NCI-H82 treated with DMSO at 0.1 percent for 48 hours (cell line): Measurements from ENCODE around the gene HPSE2.
"Not testable (repeated sequence)": the region's sequence is repeated elsewhere in the genome, so short reads cannot be mapped to it uniquely, and the experiment has no call there.

Experiments used
- DNase-seq: peaks from one replicate; lab custom pipeline; 2025; ENCODE audit not compliant: unreplicated experiment; lab: John Stamatoyannopoulos, UW

The HPSE2 gene

GRCh38 chr10:98577168-98577567, 658.5 kb downstream of the HPSE2 start:
- no peak for DNase-seq

GRCh38 chr10:98576096-98576495, 659.6 kb downstream of the HPSE2 start:
- DNase-seq: no peak

DNA sequence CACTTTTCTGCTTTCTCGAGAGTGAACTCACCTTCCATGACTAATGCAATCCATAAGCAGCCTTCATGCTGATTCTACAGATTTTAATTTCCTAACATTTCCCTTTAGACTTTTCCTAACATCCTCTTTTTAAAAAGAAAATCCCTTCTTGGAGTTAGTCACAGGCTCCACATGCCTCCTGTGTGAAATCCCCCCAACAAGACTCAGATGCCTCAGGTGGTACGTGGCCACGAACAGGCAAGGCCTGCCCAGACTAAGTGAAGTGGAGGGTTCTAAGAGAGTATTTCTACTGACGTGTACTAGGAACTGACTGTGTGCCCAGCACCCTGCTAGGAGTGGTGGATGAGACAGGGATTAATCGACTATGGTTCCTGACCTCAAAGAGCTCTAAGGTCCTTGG, 663.1 kb downstream of the HPSE2 start:
- no peak for DNase-seq

DNA sequence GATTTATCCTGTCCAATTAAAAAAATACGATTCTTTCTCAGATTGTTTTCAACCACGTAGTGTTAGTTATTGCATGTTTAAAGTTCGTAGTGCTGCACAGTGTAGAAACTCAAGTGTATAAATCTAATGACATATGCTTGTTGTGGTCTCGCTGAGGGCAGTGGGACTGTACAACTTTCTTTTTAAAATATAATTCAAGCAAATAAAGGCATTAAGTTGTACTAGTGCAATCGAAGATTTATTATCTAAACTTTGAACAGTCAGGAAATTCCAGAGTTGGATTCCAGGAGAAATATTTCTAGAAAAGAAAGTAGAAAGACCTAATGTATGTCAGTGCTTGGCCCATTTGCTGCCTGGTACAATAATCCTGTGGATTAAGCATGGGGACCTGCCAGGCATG, 664.8 kb downstream of the HPSE2 start:
- no peak for DNase-seq

DNA sequence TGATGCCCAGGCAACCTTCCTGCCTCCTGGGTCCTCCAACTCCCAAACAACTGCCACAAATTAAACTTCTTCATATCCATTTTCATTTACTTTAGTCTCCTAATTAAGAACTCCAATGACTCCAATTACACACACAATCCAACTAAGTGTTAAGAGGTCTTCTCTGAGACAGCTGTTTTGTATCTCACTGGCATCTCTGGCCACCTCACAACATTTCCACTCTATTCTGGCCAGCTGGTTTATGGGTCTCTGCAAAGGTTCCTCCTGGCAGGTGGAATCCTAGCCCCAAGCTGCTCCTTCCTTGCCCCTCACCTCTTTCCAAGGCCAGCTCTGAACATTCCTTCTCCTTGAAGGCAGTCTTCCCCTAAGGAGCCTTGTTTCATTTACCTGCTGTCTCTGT, 665.8 kb downstream of the HPSE2 start:
- DNase-seq: no peak

GRCh38 chr10:98568551-98568950, 667.1 kb downstream of the HPSE2 start:
- DNase-seq: no peak

DNA sequence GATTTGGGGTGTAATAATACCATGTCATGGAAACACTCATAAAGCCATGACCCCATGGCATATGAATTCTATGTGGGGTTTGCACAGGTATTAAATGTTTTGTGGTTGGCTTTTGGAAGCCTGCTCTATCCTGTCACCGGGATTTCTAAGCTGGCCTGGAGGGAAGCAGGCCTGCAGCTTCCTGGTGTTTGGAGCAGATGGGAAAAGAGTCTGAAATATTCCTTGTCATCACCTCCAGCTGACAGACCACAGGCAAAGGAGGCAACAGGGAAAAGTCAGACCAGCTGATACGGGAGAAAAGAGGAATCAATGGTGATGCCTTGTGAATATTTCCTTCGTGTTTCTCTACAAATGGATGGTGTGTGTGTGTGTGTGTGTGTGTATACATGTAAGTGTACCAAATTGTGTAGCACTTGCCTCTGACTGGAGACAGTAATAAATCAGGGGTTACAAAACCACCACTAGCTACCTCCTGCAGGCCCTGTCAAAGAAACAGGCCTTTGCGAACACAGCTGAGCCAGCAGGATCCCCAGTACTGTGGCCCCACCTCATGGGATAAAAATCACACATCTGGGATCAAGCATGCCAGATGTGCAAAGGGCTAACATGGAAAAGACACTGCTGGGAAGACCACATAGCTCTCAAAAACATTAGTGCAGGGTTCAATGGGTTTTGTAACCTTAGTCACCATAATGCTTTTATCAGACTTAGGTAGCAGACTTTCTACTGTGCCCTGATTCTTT, 668.1 kb downstream of the HPSE2 start:
- no peak for DNase-seq

DNA sequence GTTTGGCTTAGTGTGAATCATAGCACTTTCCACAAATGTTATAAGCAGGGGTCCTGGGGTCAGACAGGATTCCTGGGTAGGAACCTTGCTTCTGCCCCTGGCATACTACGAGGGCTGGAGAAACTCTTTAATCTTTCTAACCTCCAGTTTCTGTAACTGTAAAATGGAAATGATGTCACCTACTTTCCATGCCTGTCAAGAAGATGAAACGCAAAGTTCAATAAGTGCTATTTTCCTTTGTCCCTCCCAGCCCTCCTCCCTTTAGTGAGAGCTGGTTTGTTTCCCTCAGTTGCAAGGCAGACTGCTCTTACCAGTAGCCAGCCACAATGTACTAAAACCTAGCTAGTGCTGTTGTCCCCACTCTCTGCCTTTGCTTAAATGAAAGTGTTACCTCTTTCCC, 671.8 kb downstream of the HPSE2 start:
- DNase-seq: no peak

- DNase-seq: no peak
These were observed 675.1 kb downstream of the HPSE2 start for GRCh38 chr10:98560565-98560964.

GRCh38 chr10:98556061-98556460, 679.6 kb downstream of the HPSE2 start:
- DNase-seq: no peak

DNA sequence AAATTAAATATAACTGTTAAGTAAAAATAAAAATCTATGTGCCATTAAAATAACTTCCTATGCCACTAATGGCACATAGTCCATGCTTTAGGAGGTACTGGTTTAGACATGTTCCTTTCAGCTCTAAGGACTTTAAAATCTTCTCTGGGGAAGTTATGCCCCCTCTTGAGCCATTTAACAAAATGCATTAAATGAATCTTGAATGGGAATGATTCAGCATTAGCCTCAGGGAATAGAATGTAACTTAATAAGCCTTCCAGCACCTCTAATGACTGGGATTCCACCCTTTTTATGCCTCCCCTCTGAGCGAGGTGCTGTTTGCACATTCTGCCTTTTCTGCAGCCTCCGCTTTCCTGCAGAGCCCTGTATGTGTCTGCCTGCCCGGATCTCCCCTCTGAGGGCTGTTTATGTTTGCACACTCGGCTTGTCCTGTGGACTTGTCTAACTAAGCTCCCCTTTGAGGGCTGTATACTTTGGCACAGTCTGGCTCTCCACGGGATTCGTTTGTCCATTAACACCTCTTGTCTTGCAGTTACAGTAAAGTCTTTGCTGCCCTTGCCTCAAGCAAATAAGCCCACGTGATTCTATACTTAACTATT, 680.5 kb downstream of the HPSE2 start:
- no peak for DNase-seq

GRCh38 chr10:98541561-98541960, 694.1 kb downstream of the HPSE2 start:
- DNase-seq: not testable (repeated sequence)

DNA sequence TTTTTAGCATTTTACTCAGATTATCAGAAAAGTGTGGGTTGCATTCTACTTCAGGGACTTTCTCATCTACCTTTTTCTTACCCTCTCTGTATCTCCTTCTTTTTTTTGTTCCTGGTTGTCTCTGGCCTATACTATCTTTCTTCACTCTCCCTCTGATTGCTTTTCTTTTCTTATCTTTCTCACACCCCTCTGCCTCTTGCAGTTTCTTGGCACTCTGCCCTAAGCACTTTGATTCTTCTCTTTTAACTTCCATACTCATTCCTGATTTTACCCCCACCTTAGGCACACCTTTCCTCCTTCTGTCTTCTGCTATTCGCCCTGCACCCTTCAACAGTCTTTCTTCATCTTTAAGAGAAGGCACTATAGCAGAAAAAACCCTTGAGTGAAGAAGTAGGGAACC, 696.1 kb downstream of the HPSE2 start:
- DNase-seq: no peak

DNA sequence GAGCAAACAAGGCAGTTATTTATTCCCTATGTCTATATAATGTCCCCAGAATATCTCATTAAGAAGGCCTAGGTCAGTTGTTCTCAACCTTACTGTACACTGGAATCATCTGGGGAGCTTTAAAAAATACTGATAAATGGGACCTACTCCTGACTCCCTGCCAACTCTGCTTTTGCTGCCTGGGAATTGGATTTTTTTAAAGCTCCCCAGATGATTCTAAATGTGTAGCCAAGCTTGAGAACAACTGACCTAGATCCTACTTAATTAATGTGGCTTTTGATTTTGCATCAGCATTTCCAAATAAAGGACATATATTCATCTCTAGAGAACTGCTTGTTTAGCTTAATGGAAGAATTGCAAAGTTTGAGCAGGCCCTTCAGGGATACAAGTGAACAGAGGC, 697.2 kb downstream of the HPSE2 start:
- DNase-seq: no peak

DNA sequence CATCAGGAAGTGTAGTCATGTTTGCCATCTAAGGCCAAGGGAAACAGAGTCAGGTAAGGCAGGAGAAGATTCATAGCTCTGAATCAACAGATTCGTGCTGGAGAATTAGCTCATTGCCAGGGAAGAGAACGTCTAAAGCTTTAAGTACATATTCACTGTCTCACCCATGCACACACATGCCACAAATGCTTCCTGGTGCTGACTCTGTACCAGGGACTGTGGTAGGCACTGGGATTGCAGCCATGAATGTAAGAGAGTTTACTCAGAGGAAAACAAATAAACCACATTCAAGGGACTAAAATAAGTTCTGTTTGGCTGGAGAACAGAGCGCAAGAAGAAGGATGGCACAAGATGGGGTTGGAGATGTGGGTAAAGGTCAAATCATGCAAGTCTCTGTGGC, 699.1 kb downstream of the HPSE2 start:
- no peak for DNase-seq

- no peak for DNase-seq
These were observed 701.8 kb downstream of the HPSE2 start for GRCh38 chr10:98533746-98534445.

DNA sequence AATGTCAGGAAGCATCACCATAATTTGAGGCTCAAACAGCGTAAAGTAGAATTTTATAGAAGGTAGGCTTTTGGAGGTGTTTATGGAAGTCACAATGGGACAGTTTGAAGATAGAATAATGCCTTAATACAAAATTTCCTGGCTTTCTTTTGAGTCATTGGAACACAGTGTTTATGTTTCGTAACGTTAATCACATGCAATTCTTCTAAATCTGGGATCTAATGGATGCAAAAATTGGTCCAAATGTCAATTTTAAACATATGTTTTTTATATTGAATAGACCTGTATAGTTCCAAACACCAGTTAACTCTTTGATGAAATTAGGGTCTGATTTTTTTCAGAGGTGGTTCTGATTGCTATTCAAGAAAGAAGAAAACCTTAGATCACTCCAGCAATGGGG, 702.4 kb downstream of the HPSE2 start:
- DNase-seq: no peak

DNA sequence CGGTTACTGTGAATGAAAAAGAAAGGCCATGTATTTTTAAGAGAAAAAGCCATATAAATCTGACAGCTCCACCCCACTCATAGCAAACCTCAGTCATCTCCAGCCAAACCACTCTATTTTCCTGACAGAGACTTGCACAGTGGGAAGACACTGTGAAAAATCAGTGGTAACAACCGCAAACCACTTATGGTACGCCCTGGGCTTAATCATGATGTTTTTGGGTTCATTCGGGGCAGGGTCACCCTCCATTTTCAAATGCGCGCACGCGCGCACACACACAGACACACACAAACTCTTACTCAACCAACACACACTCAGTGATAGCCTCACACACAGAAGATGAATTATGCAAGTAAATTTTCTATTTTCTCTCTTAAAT, 706.9 kb downstream of the HPSE2 start:
- no peak for DNase-seq

GRCh38 chr10:98528166-98528804, 707.4 kb downstream of the HPSE2 start:
- no peak for DNase-seq

- DNase-seq: no peak
These were observed 709.7 kb downstream of the HPSE2 start for GRCh38 chr10:98525969-98526368.

DNA sequence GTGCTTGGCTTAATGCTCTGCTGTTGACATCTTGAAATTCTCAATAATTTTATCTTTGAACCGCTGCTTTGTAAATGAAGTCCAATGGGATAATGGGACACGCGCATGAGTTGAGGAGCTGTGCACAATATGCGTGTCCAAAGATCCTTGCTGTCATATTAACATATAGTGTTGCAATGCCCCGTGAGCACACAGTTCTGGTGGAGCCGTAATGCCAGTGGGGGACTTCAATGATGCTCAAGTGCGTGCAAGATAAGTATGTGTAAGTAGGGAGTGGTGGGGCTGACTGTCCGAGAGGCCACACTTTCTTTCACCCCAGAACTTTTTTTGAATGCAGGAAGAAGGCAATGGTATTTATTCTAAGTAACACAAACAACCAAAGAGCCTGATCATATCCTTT, 711.5 kb downstream of the HPSE2 start:
- DNase-seq: no peak

- DNase-seq: no peak
These were observed 715.8 kb downstream of the HPSE2 start for GRCh38 chr10:98519841-98520240.
